Endothelial cell of umbilical vein (primary cell): ENCODE results near the gene KCNJ15. TPM values are rescaled to one million over a fixed set of nuclear protein-coding genes. Genes with fewer than 3 reads are reported as not detected.

Experiments used
- BruUV-seq: library from RNA; stranded (reverse); fragments of 400-500 nt; replicated peaks from 2 replicates; lab custom pipeline; 2021; lab: Mats Ljungman, UMichigan
- CTCF ChIA-PET: fragments of 300-600, 350-600 bp; sonication (Branson Sonifier 250); formaldehyde crosslinking; loops from one replicate; lab custom pipeline; 2021; ENCODE audit warnings: antibody characterized with exemption, inconsistent platforms; lab: Charles Lee
- POLR2A ChIA-PET: fragments of 300-600, 350-600 bp; sonication (Branson Sonifier 250); formaldehyde crosslinking; loops from one replicate; lab custom pipeline; 2021; ENCODE audit warnings: antibody characterized with exemption, inconsistent platforms; lab: Charles Lee
- DNase-seq: peaks from one replicate; pipeline ENCODE4 v3.0.0-alpha.2; 2011; ENCODE audit warnings: low read depth, low spot score
- FAIRE-seq: peaks from 2 replicates; lab custom pipeline; 2011; peaks lifted over from hg19 to GRCh38; lab: Jason Lieb, UNC
- H2AFZ ChIP-seq: 2 replicates; pipeline ENCODE4 v1.6.0; 2012; ENCODE audit warnings: low read depth, low read length, control low read depth, inconsistent platforms
- H3K27ac ChIP-seq: 2 replicates; pipeline ENCODE4 v1.5.1; 2011; ENCODE audit warnings: low read depth, mild to moderate bottlenecking, control low read depth, low read length, moderate library complexity; ENCODE audit not compliant: insufficient read depth
- H3K27me3 ChIP-seq, 2 experiments: 2 replicates each; pipeline versions ENCODE4 v1.6.0 to v1.6.1; 2011; ENCODE audit warnings: low read length in 2 of 2, mixed read lengths in 1 of 2; ENCODE audit not compliant: control insufficient read depth in 2 of 2, insufficient read depth in 2 of 2
- H3K36me3 ChIP-seq, 2 experiments: 2 replicates in 1 of 2; 3 replicates in 1 of 2; pipeline ENCODE4 v1.5.1; 2011; ENCODE audit warnings: low read length in 2 of 2, mild to moderate bottlenecking in 1 of 2, moderate library complexity in 1 of 2; ENCODE audit not compliant: control insufficient read depth in 2 of 2, insufficient read depth in 2 of 2; ENCODE audit errors: extremely low read depth in 1 of 2
- H3K4me1 ChIP-seq: 3 replicates; pipeline ENCODE4 v1.5.1; 2011; ENCODE audit warnings: mild to moderate bottlenecking, low read length; ENCODE audit not compliant: control insufficient read depth, insufficient read depth; ENCODE audit errors: extremely low read depth
- H3K4me2 ChIP-seq: 2 replicates; pipeline ENCODE4 v1.6.1; 2011; ENCODE audit warnings: low read length, control low read depth, mixed read lengths; ENCODE audit not compliant: insufficient read depth
- H3K4me3 ChIP-seq, 3 experiments: fragments of 200-600 bp in 1 of 3; sonication (generic), shearing (Covaris generic) in 1 of 3; replicated peaks in 1 of 3; 2 replicates each; pipeline ENCODE4 v1.5.1; 2011 to 2016; ENCODE audit warnings: control low read depth in 3 of 3, low read length in 3 of 3, mild to moderate bottlenecking in 2 of 3, inconsistent platforms in 1 of 3, low read depth in 1 of 3, moderate library complexity in 1 of 3; ENCODE audit not compliant: insufficient read depth in 1 of 3
- H3K79me2 ChIP-seq: 2 replicates; pipeline ENCODE4 v1.6.0; 2012; ENCODE audit warnings: low read length, inconsistent platforms; ENCODE audit not compliant: control insufficient read depth, insufficient read depth
- H3K9ac ChIP-seq: replicated peaks from 2 replicates; pipeline ENCODE3; 2011; ENCODE audit warnings: low read length, control low read depth; ENCODE audit not compliant: insufficient read depth; ENCODE audit errors: extremely low read depth
- H3K9me1 ChIP-seq: replicated peaks from 3 replicates; pipeline ENCODE4 v1.6.0; 2011; ENCODE audit warnings: mild to moderate bottlenecking, low read length; ENCODE audit not compliant: control insufficient read depth, insufficient read depth; ENCODE audit errors: extremely low read depth
- H3K9me3 ChIP-seq: replicated peaks from 2 replicates; pipeline ENCODE4 v1.5.1; 2012; ENCODE audit warnings: low read length, inconsistent platforms; ENCODE audit not compliant: control insufficient read depth, insufficient read depth
- H4K20me1 ChIP-seq: replicated peaks from 2 replicates; pipeline ENCODE3; 2011; ENCODE audit warnings: mild to moderate bottlenecking, low read length; ENCODE audit not compliant: control insufficient read depth, insufficient read depth; ENCODE audit errors: extremely low read depth
- GATA2 ChIP-seq: IDR thresholded peaks from 2 replicates; pipeline ENCODE4 v1.7.0; 2011; ENCODE audit warnings: low read depth, mild to moderate bottlenecking, moderate library complexity, mixed read lengths, low read length; ENCODE audit not compliant: insufficient read length, insufficient read depth
- JUN ChIP-seq: IDR thresholded peaks from 2 replicates; pipeline ENCODE4 v1.6.1; 2011; ENCODE audit warnings: borderline replicate concordance, low read depth; ENCODE audit not compliant: insufficient read length, insufficient read depth
- MYC ChIP-seq: IDR thresholded peaks from one replicate; pipeline ENCODE4 v1.6.1; 2011; ENCODE audit warnings: mild to moderate bottlenecking, low read depth, low read length
- dilution Hi-C: fragments of 300-500 bp; cut with MboI; formaldehyde crosslinking; loops from one replicate; pipeline ENCODE4 v1.15.0; 2019; ENCODE audit warnings: low sequenced_read_pairs; ENCODE audit not compliant: extremely low pct_ligation_motif_present
- intact Hi-C: fragments of 100-400 bp; cut with micrococcal nuclease; formaldehyde crosslinking; loops from one replicate; pipeline ENCODE4 v1.10.0; 2022
- polyA plus RNA-seq, 4 experiments: library from polyadenylated mRNA; depleted of rRNA in 3 of 4; stranded (reverse) in 3 of 4; unstranded in 1 of 4; fragments of >200 nt; gene quantifications; 2 replicates each; pipeline versions ENCODE4 v1.2.1 to v1.2.3, GENCODE V29; 2011 to 2012; ENCODE audit warnings: missing spikeins in 1 of 4
- total RNA-seq: library from RNA; stranded (reverse); gene quantifications from 2 replicates; pipeline ENCODE4 v1.2.3, GENCODE V29; 2021
- TF ChIP-seq, protein P1 (sequence below): IDR thresholded peaks from 2 replicates; pipeline ENCODE4 v1.6.1; 2011; ENCODE audit not compliant: insufficient read depth, insufficient read length

The KCNJ15 gene
- total and polyA plus RNA-seq, 2 donors (not counting 3 experiments of a cell fraction or from before 2014, with no cell fraction given) = 1.4 to 1.5 TPM

DNA sequence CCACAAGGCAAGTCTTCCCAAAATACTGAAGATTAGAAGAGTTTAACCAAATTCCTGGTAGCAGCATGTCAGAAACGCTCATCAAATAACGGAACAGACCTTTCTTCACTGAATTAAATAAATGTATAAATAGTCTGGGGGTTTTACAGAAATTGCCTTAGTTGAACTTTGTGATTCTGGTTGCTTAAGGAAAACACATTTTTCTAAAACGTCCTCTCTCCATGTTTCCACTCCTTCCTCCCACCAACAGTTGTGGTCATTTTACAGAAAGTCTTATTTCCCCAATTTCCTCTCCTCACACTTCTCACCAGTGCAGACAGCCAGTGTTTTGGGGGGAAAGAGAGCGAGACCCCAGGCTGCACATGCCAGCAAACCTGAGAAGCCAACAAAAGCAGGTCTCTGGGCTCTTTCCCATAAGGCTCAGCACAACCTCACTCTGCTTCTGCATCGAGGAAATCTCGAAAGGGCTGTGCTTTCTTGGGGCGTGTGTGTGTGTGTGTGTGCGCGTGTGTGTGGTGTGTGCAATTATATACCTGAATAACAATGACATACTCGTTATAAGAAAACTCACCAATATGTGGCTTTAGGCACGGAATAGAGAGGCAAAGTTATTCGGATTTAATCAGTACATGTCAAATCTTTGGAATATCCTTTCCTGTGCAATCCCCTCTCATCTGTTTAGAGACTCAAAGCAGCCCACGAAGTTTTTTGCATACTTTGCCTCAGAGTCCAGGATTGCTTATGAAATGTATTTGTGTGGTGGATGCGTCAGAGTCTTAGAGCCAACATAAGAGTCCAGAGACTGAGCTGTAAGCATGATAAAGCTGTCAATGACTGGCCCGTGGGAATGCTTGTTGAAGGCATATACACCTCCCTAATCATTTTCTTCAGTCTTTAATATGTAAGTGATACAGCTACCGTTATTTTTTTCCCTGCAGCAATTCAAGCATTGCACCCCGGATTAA, 2.0 kb downstream of the KCNJ15 start:
- H4K20me1 ChIP-seq = no peaks in the 10 kb centered on the region
- no peak overlapping the region for H3K27ac ChIP-seq
- POLR2A ChIA-PET = no interaction called here
- intact Hi-C loops = no loop called here
- no TSS peak for BruUV-seq
- H3K36me3 ChIP-seq = no peaks in the 10 kb centered on the region
- no peak overlapping the region for H3K4me2 ChIP-seq
- H3K9me1 ChIP-seq = no peaks in the 10 kb centered on the region
- H3K9ac ChIP-seq = no peak overlapping the region
- H3K27me3 ChIP-seq = peaks cover 17 to 30% of the 10 kb centered on the region in 2 experiments
- DNase-seq = no peak
- no peak overlapping the region for H2AFZ ChIP-seq
- H3K4me1 ChIP-seq = no peaks in the 10 kb centered on the region
- FAIRE-seq = no peak
- no peaks in the 10 kb centered on the region for H3K79me2 ChIP-seq
- dilution Hi-C loops = no loop called here
- no peaks in the 10 kb centered on the region for H3K9me3 ChIP-seq
- TF ChIP-seq MYC (no peak), GATA2 (no peak)
- H3K4me3 ChIP-seq = no peak overlapping the region
- CTCF ChIA-PET = interaction anchor here (0.9 to 1.2 kb wide), 2 partner anchors 10 to 57 kb away, joined by 3 read pairs; no protein-coding TSS in a partner anchor

DNA sequence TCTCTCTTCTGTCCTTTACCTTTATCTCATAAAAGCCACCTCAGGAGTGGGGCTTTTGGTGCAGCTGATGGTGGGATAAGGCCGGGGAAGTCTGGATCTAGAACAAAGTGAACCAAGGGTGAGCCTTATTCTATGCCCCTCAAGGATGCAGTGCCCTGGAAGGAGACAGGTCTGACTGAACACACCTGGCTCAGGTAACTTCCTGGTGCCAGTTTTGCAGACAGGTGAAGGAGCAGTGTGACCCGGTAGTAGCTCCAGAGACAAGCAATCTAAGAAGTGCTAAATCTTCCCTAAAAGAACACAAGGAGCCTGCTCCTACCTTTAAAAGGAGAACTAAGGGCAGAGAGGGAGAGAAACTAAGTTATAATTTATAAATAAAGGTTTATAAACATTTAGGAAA, 2.9 kb downstream of the KCNJ15 start:
- no peak overlapping the region for H3K4me2 ChIP-seq
- BruUV-seq = no TSS peak
- H3K4me1 ChIP-seq = no peaks in the 10 kb centered on the region
- H3K4me3 ChIP-seq = no peak overlapping the region
- POLR2A ChIA-PET = no interaction called here
- TF ChIP-seq, protein P1, sequence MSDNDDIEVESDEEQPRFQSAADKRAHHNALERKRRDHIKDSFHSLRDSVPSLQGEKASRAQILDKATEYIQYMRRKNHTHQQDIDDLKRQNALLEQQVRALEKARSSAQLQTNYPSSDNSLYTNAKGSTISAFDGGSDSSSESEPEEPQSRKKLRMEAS = no peak
- TF ChIP-seq GATA2 (no peak), JUN (no peak), MYC (no peak)
- H3K36me3 ChIP-seq = no peaks in the 10 kb centered on the region
- H4K20me1 ChIP-seq = no peaks in the 10 kb centered on the region
- DNase-seq (no peak), FAIRE-seq (no peak)
- no peaks in the 10 kb centered on the region for H3K9me3 ChIP-seq
- H3K27ac ChIP-seq = no peak overlapping the region
- intact Hi-C loops = no loop called here
- CTCF ChIA-PET = interaction anchor here (0.9 kb wide), 1 partner anchor 10 kb away, joined by 3 read pairs; no protein-coding TSS in a partner anchor
- no peak overlapping the region for H3K9ac ChIP-seq
- dilution Hi-C loops = no loop called here
- H3K9me1 ChIP-seq = no peaks in the 10 kb centered on the region
- H3K79me2 ChIP-seq = no peaks in the 10 kb centered on the region
- H3K27me3 ChIP-seq = peaks cover 14 to 30% of the 10 kb centered on the region in 2 experiments
- H2AFZ ChIP-seq = no peak overlapping the region
